HCT116 (cell line): ENCODE results near the gene LRRC3B. TPM values are rescaled to one million over a fixed set of nuclear protein-coding genes. Genes with fewer than 3 reads are reported as not detected.

Experiments used
- ATAC-seq: fragments of 200-7000 bp; cut with Tn5 transposase; 2 replicates; pipeline ENCODE4 v1.9.1; 2020; ENCODE audit warnings: mild to moderate bottlenecking, moderate library complexity
- BruUV-seq: library from RNA; stranded (reverse); fragments of 400-500 nt; replicated peaks from 2 replicates; lab custom pipeline; 2021; lab: Mats Ljungman, UMichigan
- CTCF ChIA-PET: fragments of 300-600 bp; sonication (Branson Sonifier 250); formaldehyde crosslinking; loops from one replicate; lab custom pipeline; 2021; ENCODE audit warnings: antibody characterized with exemption; lab: Charles Lee
- POLR2A ChIA-PET: fragments of 300-600, 350-600 bp; sonication (Branson Sonifier 250); formaldehyde crosslinking; loops from one replicate; lab custom pipeline; 2021; ENCODE audit warnings: antibody characterized with exemption; lab: Charles Lee
- RAD21 ChIA-PET, 2 experiments: fragments of 300-600 bp; sonication (Branson Sonifier 250); formaldehyde crosslinking; loops; one replicate each; lab custom pipeline; 2023; ENCODE audit warnings: low total read pairs in 2 of 2; ENCODE audit not compliant: uncharacterized antibody in 2 of 2, unreplicated experiment in 2 of 2, low non-redundant PET in 1 of 2; lab: Charles Lee
- DNase-seq: peaks from one replicate; pipeline ENCODE4 v3.0.0-alpha.2; 2010; ENCODE audit warnings: low read depth, low spot score
- H2AFZ ChIP-seq: fragments of 200-600 bp; shearing (Covaris generic), sonication (generic); 2 replicates; pipeline ENCODE4 v1.6.1; 2017; ENCODE audit warnings: low read depth, mixed run types, mixed read lengths, antibody characterized with exemption, low read length; ENCODE audit not compliant: poor library complexity, severe bottlenecking
- H3K27ac ChIP-seq: 2 replicates; pipeline ENCODE4 v1.5.1; 2012; ENCODE audit warnings: low read depth, low read length
- H3K27me3 ChIP-seq: fragments of 200-600 bp; sonication (generic); 2 replicates; pipeline ENCODE4 v1.6.1; 2016; ENCODE audit warnings: mixed run types, low read length, mixed read lengths; ENCODE audit not compliant: insufficient read depth
- H3K36me3 ChIP-seq, 2 experiments: fragments of 200-500 bp in 1 of 2; fragments of 200-600 bp in 1 of 2; sonication (Bioruptor generic) in 1 of 2; sonication (generic) in 1 of 2; 2 replicates each; pipeline versions ENCODE4 v1.5.1 to v1.6.1; 2014 to 2016; ENCODE audit warnings: low read length in 2 of 2, inconsistent platforms in 1 of 2, mixed read lengths in 1 of 2, mixed run types in 1 of 2; ENCODE audit not compliant: insufficient read depth in 2 of 2, control insufficient read depth in 1 of 2
- H3K4me1 ChIP-seq, 2 experiments: fragments of 200-600 bp in 1 of 2; sonication (generic) in 1 of 2; 2 replicates each; pipeline versions ENCODE4 v1.5.1 to v1.6.1; 2012 to 2017; ENCODE audit warnings: low read length in 2 of 2, inconsistent platforms in 1 of 2, mild to moderate bottlenecking in 1 of 2, mixed read lengths in 1 of 2, mixed run types in 1 of 2, moderate library complexity in 1 of 2; ENCODE audit not compliant: insufficient read depth in 2 of 2, control insufficient read depth in 1 of 2
- H3K4me2 ChIP-seq: fragments of 200-600 bp; sonication (generic); 2 replicates; pipeline ENCODE4 v1.6.1; 2017; ENCODE audit warnings: mixed run types, low read length, mixed read lengths
- H3K4me3 ChIP-seq, 2 experiments: fragments of 200-600 bp in 1 of 2; sonication (generic) in 1 of 2; replicated peaks in 1 of 2; 2 replicates each; pipeline ENCODE4 v1.5.1; 2011 to 2016; ENCODE audit warnings: low read length in 2 of 2, control low read depth in 1 of 2, low read depth in 1 of 2, mild to moderate bottlenecking in 1 of 2, mixed read lengths in 1 of 2, mixed run types in 1 of 2
- H3K79me2 ChIP-seq: fragments of 200-600 bp; sonication (generic); 2 replicates; pipeline ENCODE4 v1.6.1; 2017; ENCODE audit warnings: mild to moderate bottlenecking, mixed run types, low read length, moderate library complexity, mixed read lengths; ENCODE audit not compliant: insufficient read depth
- H3K9ac ChIP-seq: fragments of 200-600 bp; sonication (generic); 2 replicates; pipeline ENCODE4 v1.6.1; 2016; ENCODE audit warnings: low read length, mixed read lengths
- H3K9me2 ChIP-seq: fragments of 200-600 bp; sonication (generic), shearing (Covaris generic); 2 replicates; pipeline ENCODE4 v1.6.1; 2017; ENCODE audit warnings: mixed run types, mild to moderate bottlenecking, moderate library complexity; ENCODE audit not compliant: insufficient read depth
- H3K9me3 ChIP-seq, 2 experiments: fragments of 200-500 bp in 1 of 2; fragments of 200-600 bp in 1 of 2; sonication (Bioruptor generic) in 1 of 2; sonication (generic) in 1 of 2; 2 replicates each; pipeline ENCODE4 v1.6.1; 2014 to 2017; ENCODE audit warnings: low read length in 2 of 2, mixed read lengths in 2 of 2, inconsistent platforms in 1 of 2, low read depth in 1 of 2, mild to moderate bottlenecking in 1 of 2, mixed run types in 1 of 2, moderate library complexity in 1 of 2; ENCODE audit not compliant: control insufficient read depth in 1 of 2, insufficient read depth in 1 of 2
- H4K20me1 ChIP-seq: fragments of 200-600 bp; sonication (generic), shearing (Covaris generic); 2 replicates; pipeline ENCODE4 v1.6.1; 2017; ENCODE audit warnings: mixed run types, mild to moderate bottlenecking, moderate library complexity; ENCODE audit not compliant: insufficient read depth
- CBX3 ChIP-seq: IDR thresholded peaks from 2 replicates; pipeline ENCODE4 v1.6.1; 2012; ENCODE audit warnings: low read depth
- EGR1 ChIP-seq: IDR thresholded peaks from 2 replicates; pipeline ENCODE4 v1.6.1; 2012; ENCODE audit warnings: low read depth
- ELF1 ChIP-seq: IDR thresholded peaks from 2 replicates; pipeline ENCODE4 v1.6.1; 2012; ENCODE audit warnings: low read depth, borderline replicate concordance
- EZH2 ChIP-seq: fragments of 200-600 bp; sonication (generic); IDR thresholded peaks from 2 replicates; pipeline ENCODE4 v1.6.1; 2017; ENCODE audit warnings: antibody characterized with exemption, mixed run types
- EZH2phosphoT487 ChIP-seq: fragments of 200-600 bp; IDR thresholded peaks from 2 replicates; pipeline ENCODE4 v1.6.1; 2018; ENCODE audit warnings: antibody characterized with exemption, borderline replicate concordance
- FOSL1 ChIP-seq: IDR thresholded peaks from 2 replicates; pipeline ENCODE4 v1.6.1; 2012; ENCODE audit warnings: low read depth
- JUND ChIP-seq: IDR thresholded peaks from 2 replicates; pipeline ENCODE4 v1.6.1; 2012
- MAX ChIP-seq: IDR thresholded peaks from 2 replicates; pipeline ENCODE4 v1.6.1; 2012
- POLR2A ChIP-seq: IDR thresholded peaks from 2 replicates; pipeline ENCODE4 v1.7.0; 2011; ENCODE audit warnings: borderline replicate concordance; ENCODE audit not compliant: insufficient read depth, insufficient read length; ENCODE audit errors: extremely low read depth
- POLR2AphosphoS5 ChIP-seq: IDR thresholded peaks from 2 replicates; pipeline ENCODE4 v1.6.1; 2011; ENCODE audit warnings: mild to moderate bottlenecking, low read depth, low read length, moderate library complexity
- REST ChIP-seq: IDR thresholded peaks from 2 replicates; pipeline ENCODE4 v1.6.1; 2012; ENCODE audit warnings: low read depth
- SP1 ChIP-seq: IDR thresholded peaks from 2 replicates; pipeline ENCODE4 v1.6.1; 2012; ENCODE audit warnings: low read depth
- SRF ChIP-seq: IDR thresholded peaks from 2 replicates; pipeline ENCODE4 v1.6.1; 2012; ENCODE audit warnings: low read depth
- YY1 ChIP-seq: IDR thresholded peaks from 2 replicates; pipeline ENCODE4 v1.6.1; 2011; ENCODE audit warnings: low read length, low read depth, moderate library complexity, mild to moderate bottlenecking; ENCODE audit not compliant: insufficient replicate concordance; ENCODE audit errors: extremely low read depth
- ZFX ChIP-seq: fragments of 450-650 bp; IDR thresholded peaks from 2 replicates; pipeline ENCODE4 v1.6.1; 2017
- ZNF274 ChIP-seq: fragments of 200-500 bp; sonication (Bioruptor generic); IDR thresholded peaks from 2 replicates; pipeline ENCODE4 v1.6.1; 2014; ENCODE audit warnings: mild to moderate bottlenecking, low read depth, low read length, inconsistent platforms
- intact Hi-C: fragments of 100-400 bp; cut with micrococcal nuclease; formaldehyde crosslinking; loops from 2 replicates; pipeline ENCODE4 v1.10.0; 2022
- total RNA-seq: library from RNA; stranded (reverse); gene quantifications from one replicate; pipeline ENCODE4 v1.2.1, GENCODE V29; 2021; ENCODE audit not compliant: unreplicated experiment

Gene LRRC3B
- total RNA-seq, 1 experiment from 2014 or later, result not detected

GRCh38 chr3:26687466-26687865, 64.9 kb downstream of the LRRC3B start:
- intact Hi-C loops, result no loop called here
- ChIA-PET POLR2A (no interaction called here), CTCF (no interaction called here), RAD21 (no interaction called here)
- H3K27me3 ChIP-seq, result no peaks in the 10 kb centered on the region
- TF ChIP-seq POLR2AphosphoS5 (no peak), YY1 (no peak), JUND (no peak), EZH2 (no peak), POLR2A (no peak), SP1 (no peak), MAX (no peak), EGR1 (no peak), REST (no peak), FOSL1 (no peak), ELF1 (no peak), SRF (no peak), ZFX (no peak), EZH2phosphoT487 (no peak), CBX3 (no peak), ZNF274 (no peak)
- no peak for DNase-seq
- H3K4me3 ChIP-seq, result no peak overlapping the region
- no peak for ATAC-seq
- H3K79me2 ChIP-seq, result no peaks in the 10 kb centered on the region
- no peak overlapping the region for H3K27ac ChIP-seq
- no peaks in the 10 kb centered on the region for H3K4me1 ChIP-seq
- H3K36me3 ChIP-seq, result no peaks in the 10 kb centered on the region
- no peaks in the 10 kb centered on the region for H3K9me2 ChIP-seq
- no peak overlapping the region for H3K9ac ChIP-seq
- BruUV-seq, result no TSS peak
- no peaks in the 10 kb centered on the region for H4K20me1 ChIP-seq
- no peak overlapping the region for H3K4me2 ChIP-seq
- no peaks in the 10 kb centered on the region; a peak in 1 of 4 replicates for H3K9me3 ChIP-seq
- no peak overlapping the region for H2AFZ ChIP-seq
